Activated naive CD8-positive, alpha-beta T cell treated with anti-CD3 and anti-CD28 coated beads, Interleukin-2, amount 10 ng/mL, durations not matched to agents 7 days and 5 days (primary cell): ENCODE results near the gene HS2ST1. TPM values are rescaled to one million over a fixed set of nuclear protein-coding genes. Genes with fewer than 3 reads are reported as not detected.
A peak's percentile ranks its signal among the peaks of the same experiment; 100 is the strongest.
"Not testable (repeated sequence)": the region's sequence is repeated elsewhere in the genome, so short reads cannot be mapped to it uniquely, and the experiment has no call there.

ENCODE experiments used
- ATAC-seq: fragments of 150-1000 bp; cut with Tn5 transposase; one replicate; pipeline ENCODE4 v1.10.0; 2021; ENCODE audit warnings: low read depth, moderate library complexity
- POLR2A ChIA-PET: fragments of 350-600 bp; sonication (Branson Sonifier 250); formaldehyde crosslinking; loops from one replicate; lab custom pipeline; 2021; ENCODE audit warnings: antibody characterized with exemption; lab: Charles Lee
- DNase-seq: peaks from one replicate; pipeline ENCODE4 v3.0.0; 2021
- H3K27ac Mint-ChIP-seq: one replicate; pipeline ENCODE4 v1.8.0; 2022; ENCODE audit warnings: mild to moderate bottlenecking, mixed read lengths
- H3K27me3 Mint-ChIP-seq: one replicate; pipeline ENCODE4 v1.8.0; 2022; ENCODE audit warnings: mild to moderate bottlenecking, moderate library complexity, mixed read lengths
- H3K36me3 Mint-ChIP-seq: one replicate; pipeline ENCODE4 v1.8.0; 2021; ENCODE audit warnings: mild to moderate bottlenecking, mixed read lengths
- H3K4me1 Mint-ChIP-seq: one replicate; pipeline ENCODE4 v1.8.0; 2021; ENCODE audit warnings: mixed read lengths
- H3K4me3 Mint-ChIP-seq: one replicate; pipeline ENCODE4 v1.8.0; 2022; ENCODE audit warnings: mild to moderate bottlenecking, moderate library complexity, mixed read lengths
- H3K9me3 Mint-ChIP-seq: one replicate; pipeline ENCODE4 v1.8.0; 2021; ENCODE audit warnings: mixed read lengths
- total RNA-seq, 2 experiments: library from RNA; stranded (reverse); gene quantifications; one replicate each; pipeline ENCODE4 v1.2.3, GENCODE V29; 2021

The HS2ST1 gene
- 10 to 100 TPM; 16.8 to 18.6 TPM for total RNA-seq

DNA sequence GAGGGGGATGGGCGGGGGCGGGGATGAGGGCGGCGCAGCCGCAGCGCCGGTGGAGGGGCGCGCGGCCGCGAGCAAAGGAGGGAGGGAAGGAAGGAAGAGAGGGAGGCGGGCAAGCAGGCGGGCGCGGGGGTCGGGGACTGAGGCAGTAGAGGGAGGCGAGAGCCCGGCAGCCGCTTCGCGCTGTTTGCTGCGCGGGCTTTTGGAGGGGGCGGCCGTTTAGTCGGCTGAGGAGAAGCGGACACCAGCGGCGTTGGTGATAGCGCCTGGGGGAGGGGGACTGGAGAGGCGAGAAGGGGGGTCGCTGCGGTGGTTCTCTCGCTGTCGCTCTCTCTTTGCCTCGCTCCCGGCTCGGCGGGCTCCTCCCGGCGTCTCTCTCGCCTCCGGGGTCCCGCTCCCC, at the start of gene HS2ST1:
HS2ST1 (plus strand) TSS at position 35 of the 397 bp plus-strand sequence.
- Mint-ChIP-seq H3K4me1 (peaks cover 26% of the 10 kb centered on the region), H3K27ac (no peak within 1 kb of the TSS)

GRCh38 chr1:86865973-86866637, 48.3 kb upstream of the HS2ST1 start:
- no peak overlapping the region for H3K27ac Mint-ChIP-seq
- no peak overlapping the region for H3K4me3 Mint-ChIP-seq
- peaks cover 14% of the 10 kb centered on the region for H3K36me3 Mint-ChIP-seq
- no peaks in the 10 kb centered on the region for H3K27me3 Mint-ChIP-seq
- DNase-seq (no peak), ATAC-seq (no peak)
- POLR2A ChIA-PET = no interaction called here
- peaks cover 5% of the 10 kb centered on the region for H3K4me1 Mint-ChIP-seq
- no peaks in the 10 kb centered on the region for H3K9me3 Mint-ChIP-seq

More for the DNA sequence above, at the start of gene HS2ST1:
- Mint-ChIP-seq H3K27me3 (no peaks in the 10 kb centered on the region), H3K4me3 (no peak within 1 kb of the TSS), H3K36me3 (peaks cover 18% of the 10 kb centered on the region), H3K9me3 (no peaks in the 10 kb centered on the region)
- DNase-seq (no peak), ATAC-seq (peak; percentile 71)
- POLR2A ChIA-PET = interaction anchor here (0.6 to 3.0 kb wide), 11 partner anchors 13 to 1769 kb away, joined by 3 to 24 read pairs (median 5); partner anchors contain the start of genes LMO4, ODF2L, PKN2 and SH3GLB1

- H3K27me3 Mint-ChIP-seq = no peaks in the 10 kb centered on the region
- H3K36me3 Mint-ChIP-seq = peaks cover 11% of the 10 kb centered on the region
- H3K9me3 Mint-ChIP-seq = no peaks in the 10 kb centered on the region
- no peak for ATAC-seq
- peaks cover 5% of the 10 kb centered on the region for H3K4me1 Mint-ChIP-seq
- no peak overlapping the region for H3K27ac Mint-ChIP-seq
- no peak overlapping the region for H3K4me3 Mint-ChIP-seq
- DNase-seq = no peak
- POLR2A ChIA-PET = no interaction called here
These were observed 47.8 kb upstream of the HS2ST1 start for GRCh38 chr1:86866665-86867064.

GRCh38 chr1:86867278-86867677, 47.2 kb upstream of the HS2ST1 start:
- POLR2A ChIA-PET, H3K27ac Mint-ChIP-seq, H3K4me1 Mint-ChIP-seq, H3K9me3 Mint-ChIP-seq, H3K27me3 Mint-ChIP-seq, H3K4me3 Mint-ChIP-seq, DNase-seq, ATAC-seq: not testable (repeated sequence)
- peaks cover 11% of the 10 kb centered on the region for H3K36me3 Mint-ChIP-seq

GRCh38 chr1:86868477-86868876, 46.0 kb upstream of the HS2ST1 start:
- POLR2A ChIA-PET = no interaction called here
- H3K4me3 Mint-ChIP-seq = no peak overlapping the region
- ATAC-seq (no peak), DNase-seq (no peak)
- H3K27me3 Mint-ChIP-seq = no peaks in the 10 kb centered on the region
- peaks cover 5% of the 10 kb centered on the region for H3K4me1 Mint-ChIP-seq
- no peaks in the 10 kb centered on the region for H3K9me3 Mint-ChIP-seq
- no peak overlapping the region for H3K27ac Mint-ChIP-seq
- peaks cover 12% of the 10 kb centered on the region for H3K36me3 Mint-ChIP-seq

- peaks cover 5% of the 10 kb centered on the region for H3K4me1 Mint-ChIP-seq
- no peak for ATAC-seq
These were observed 43.4 kb upstream of the HS2ST1 start for GRCh38 chr1:86871001-86871400.

GRCh38 chr1:86872086-86872485, 42.3 kb upstream of the HS2ST1 start:
- Mint-ChIP-seq H3K36me3 (peaks cover 14% of the 10 kb centered on the region), H3K27ac (no peak overlapping the region), H3K27me3 (no peaks in the 10 kb centered on the region), H3K4me1 (peaks cover 2% of the 10 kb centered on the region), H3K9me3 (no peaks in the 10 kb centered on the region), H3K4me3 (no peak overlapping the region)
- no peak for ATAC-seq
- POLR2A ChIA-PET = no interaction called here
- no peak for DNase-seq

More at GRCh38 chr1:86871001-86871400, 43.4 kb upstream of the HS2ST1 start:
- H3K27me3 Mint-ChIP-seq = no peaks in the 10 kb centered on the region
- H3K27ac Mint-ChIP-seq = no peak overlapping the region
- H3K9me3 Mint-ChIP-seq = no peaks in the 10 kb centered on the region
- H3K36me3 Mint-ChIP-seq = peaks cover 12% of the 10 kb centered on the region
- no peak for DNase-seq
- POLR2A ChIA-PET = no interaction called here
- no peak overlapping the region for H3K4me3 Mint-ChIP-seq

DNA sequence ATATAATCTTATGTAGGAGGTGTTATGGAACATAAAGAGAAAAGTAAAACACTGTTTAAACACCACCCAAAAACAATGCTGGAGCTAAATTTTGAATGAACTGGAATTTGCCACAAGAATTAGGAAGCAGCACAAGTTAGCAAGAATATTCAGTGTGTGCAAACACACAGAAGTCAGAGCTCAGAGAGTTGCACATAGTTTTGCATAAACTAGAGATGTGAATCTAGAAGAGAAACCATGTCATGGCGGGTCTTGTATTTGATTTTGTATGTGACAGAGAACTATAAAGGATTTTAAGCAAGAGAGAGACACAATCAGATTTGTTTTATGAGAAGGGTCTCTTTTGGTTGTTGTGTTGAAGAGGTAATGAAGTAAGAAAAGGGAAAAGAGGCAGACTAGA, 38.7 kb upstream of the HS2ST1 start:
- DNase-seq (no peak), ATAC-seq (no peak)
- Mint-ChIP-seq H3K27me3 (no peaks in the 10 kb centered on the region), H3K9me3 (no peaks in the 10 kb centered on the region), H3K4me1 (no peaks in the 10 kb centered on the region), H3K27ac (no peak overlapping the region), H3K4me3 (no peak overlapping the region), H3K36me3 (peaks cover 11% of the 10 kb centered on the region)
- POLR2A ChIA-PET = no interaction called here

- Mint-ChIP-seq H3K27me3 (no peaks in the 10 kb centered on the region), H3K36me3 (peaks cover 16% of the 10 kb centered on the region), H3K4me1 (peaks cover 5% of the 10 kb centered on the region), H3K4me3 (no peak overlapping the region), H3K9me3 (peaks cover 8% of the 10 kb centered on the region), H3K27ac (no peak overlapping the region)
- POLR2A ChIA-PET = interaction anchor here (0.7 kb wide), 1 partner anchor 10 kb away, joined by 3 read pairs; no protein-coding TSS in a partner anchor
- DNase-seq = no peak
- no peak for ATAC-seq
These were observed 26.8 kb upstream of the HS2ST1 start for GRCh38 chr1:86887479-86888162.

DNA sequence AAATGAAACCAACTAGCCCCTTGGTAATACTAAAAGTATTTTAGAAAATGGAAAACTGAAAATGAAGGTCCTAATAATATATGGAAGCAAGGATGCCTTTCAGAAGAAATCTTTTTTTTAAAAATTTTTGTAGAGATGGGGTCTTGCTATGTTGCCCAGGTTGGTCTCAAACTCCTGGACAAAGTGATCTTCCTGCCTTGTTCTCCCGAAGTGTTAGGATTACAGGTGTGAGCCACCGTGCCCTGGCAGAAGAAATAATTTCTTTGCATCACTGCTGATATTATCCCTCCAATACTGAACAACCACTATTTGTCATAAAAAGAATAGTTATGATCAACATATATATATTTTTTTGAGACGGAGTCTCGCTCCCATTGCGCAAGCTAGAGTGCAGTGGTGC, 26.1 kb upstream of the HS2ST1 start:
- Mint-ChIP-seq H3K27me3 (no peaks in the 10 kb centered on the region), H3K27ac (no peak overlapping the region), H3K36me3 (peaks cover 16% of the 10 kb centered on the region), H3K4me3 (no peak overlapping the region), H3K9me3 (peaks cover 8% of the 10 kb centered on the region), H3K4me1 (peaks cover 5% of the 10 kb centered on the region)
- POLR2A ChIA-PET = interaction anchor here (0.7 kb wide), 1 partner anchor 9 kb away, joined by 3 read pairs; no protein-coding TSS in a partner anchor
- ATAC-seq (no peak), DNase-seq (no peak)

GRCh38 chr1:86899401-86899800, 15.0 kb upstream of the HS2ST1 start:
- not testable (repeated sequence) for H3K4me1 Mint-ChIP-seq, H3K27ac Mint-ChIP-seq
- peaks cover 26% of the 10 kb centered on the region for H3K36me3 Mint-ChIP-seq

GRCh38 chr1:86905875-86906274, 8.6 kb upstream of the HS2ST1 start:
- Mint-ChIP-seq H3K4me1 (peaks cover 13% of the 10 kb centered on the region), H3K4me3 (no peak overlapping the region), H3K9me3 (no peaks in the 10 kb centered on the region), H3K27ac (no peak overlapping the region), H3K36me3 (peaks cover 43% of the 10 kb centered on the region), H3K27me3 (no peaks in the 10 kb centered on the region)
- DNase-seq (no peak), ATAC-seq (no peak)
- POLR2A ChIA-PET = no interaction called here

More at GRCh38 chr1:86899401-86899800, 15.0 kb upstream of the HS2ST1 start:
- DNase-seq, H3K9me3 Mint-ChIP-seq, H3K27me3 Mint-ChIP-seq, ATAC-seq, H3K4me3 Mint-ChIP-seq, POLR2A ChIA-PET: not testable (repeated sequence)

GRCh38 chr1:86906419-86906818, 8.0 kb upstream of the HS2ST1 start:
- ATAC-seq = no peak
- no peaks in the 10 kb centered on the region for H3K9me3 Mint-ChIP-seq
- POLR2A ChIA-PET = no interaction called here
- H3K4me3 Mint-ChIP-seq = no peak overlapping the region
- peaks cover 19% of the 10 kb centered on the region for H3K4me1 Mint-ChIP-seq
- peaks cover 44% of the 10 kb centered on the region for H3K36me3 Mint-ChIP-seq
- H3K27ac Mint-ChIP-seq = no peak overlapping the region
- DNase-seq = no peak
- H3K27me3 Mint-ChIP-seq = no peaks in the 10 kb centered on the region
